Fibroblast of skin of left biceps (primary cell): ENCODE results near the gene ZNF609.
A peak's percentile ranks its signal among the peaks of the same experiment; 100 is the strongest.

ENCODE experiments used
- DNase-seq, 2 experiments: peaks; one replicate each; pipeline ENCODE4 v3.0.0-alpha.2; 2013; ENCODE audit warnings: low read depth in 2 of 2

The ZNF609 gene

GRCh38 chr15:64502151-64502550 is 41.8 kb downstream of the ZNF609 start:
- DNase-seq: no peak

- no peak for DNase-seq
Observed at GRCh38 chr15:64502551-64502950, 42.2 kb downstream of the ZNF609 start.

DNA sequence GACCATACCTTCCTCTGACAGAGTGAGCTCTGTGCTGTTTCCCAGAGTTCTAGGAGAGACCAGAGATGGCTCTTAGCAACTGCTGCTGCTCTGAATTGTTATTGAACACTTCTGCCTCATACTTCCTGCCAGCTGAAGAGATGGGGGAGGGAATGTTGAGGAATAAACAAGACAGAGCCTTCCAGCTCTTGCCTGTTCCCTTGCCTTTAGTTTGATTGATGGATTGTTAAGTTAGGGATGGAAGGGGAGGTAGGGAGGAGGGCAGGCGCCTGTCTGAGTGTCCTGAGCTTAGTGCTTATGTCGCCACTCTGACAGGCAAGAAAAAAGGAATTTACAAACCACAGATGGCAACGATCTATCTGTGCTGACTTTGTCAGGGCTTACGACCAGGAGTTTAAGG is 42.8 kb downstream of the ZNF609 start:
- DNase-seq: peak in 1 of 2 experiments; percentile 15

- DNase-seq: no peak
Observed at GRCh38 chr15:64503640-64504039, 43.3 kb downstream of the ZNF609 start.

DNA sequence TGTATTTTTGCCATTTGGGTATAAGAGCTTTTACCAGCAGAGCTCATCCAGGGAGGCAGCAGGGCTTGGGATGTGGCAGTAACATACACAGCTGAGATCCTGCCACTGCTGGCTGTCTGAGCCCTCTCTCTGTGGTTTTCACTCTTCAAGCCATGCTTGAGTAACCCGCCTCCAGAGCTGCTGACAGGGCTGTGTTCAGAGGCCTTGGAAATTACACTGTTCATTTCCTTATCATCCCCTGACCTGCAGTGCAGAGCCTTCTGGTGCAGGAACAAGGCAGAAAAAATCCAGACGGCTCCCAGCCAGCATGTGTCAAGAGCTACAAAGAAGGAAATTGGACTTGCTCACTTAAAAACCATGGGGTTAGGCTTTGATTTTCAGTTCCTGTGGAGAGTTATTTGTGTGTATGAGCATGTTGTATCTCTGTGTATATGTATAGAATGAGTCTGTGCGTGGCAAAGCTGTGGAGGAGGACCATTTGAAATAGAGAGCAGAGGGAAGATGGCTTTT is 47.0 kb downstream of the ZNF609 start:
- DNase-seq: peak in 1 of 2 experiments; percentile 33

DNA sequence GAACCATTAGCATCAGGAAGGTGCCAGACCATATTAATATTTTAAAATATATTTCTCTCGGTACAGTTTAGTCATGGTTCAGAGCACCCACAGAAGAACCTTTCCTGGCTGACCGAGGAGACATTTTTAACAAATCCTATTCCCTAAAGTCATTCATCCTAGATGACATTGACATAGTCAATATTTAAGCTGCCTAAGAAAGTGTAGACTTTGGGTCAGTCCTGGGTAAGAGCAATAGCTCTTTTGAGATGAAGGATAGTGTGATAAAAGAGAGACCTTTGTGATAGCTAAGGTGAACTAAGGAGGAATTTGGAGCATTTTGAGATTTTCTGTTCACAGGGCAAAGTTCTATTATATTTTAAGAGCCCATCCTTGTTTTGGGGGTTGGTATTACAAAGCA is 47.5 kb downstream of the ZNF609 start:
- DNase-seq: no peak

DNA sequence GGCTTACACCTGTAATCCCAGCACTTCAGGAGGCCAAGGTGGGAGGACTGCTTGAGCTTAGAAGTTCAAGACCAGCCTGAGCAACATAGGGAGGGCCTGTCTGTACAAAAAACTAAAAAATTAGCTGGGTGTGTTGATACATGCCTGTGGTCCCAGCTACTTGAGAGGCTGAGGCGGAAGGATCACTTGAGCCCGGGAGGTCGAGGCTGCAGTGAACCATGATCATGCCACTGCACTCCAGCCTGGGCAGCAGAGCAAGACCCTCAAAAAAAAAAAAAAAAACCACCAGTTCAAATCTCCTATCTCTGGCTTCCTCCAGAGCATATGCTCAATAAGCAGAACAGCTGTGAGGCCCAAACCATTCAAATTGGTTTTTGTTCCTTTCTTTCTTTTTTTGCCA is 53.4 kb downstream of the ZNF609 start:
- DNase-seq: no peak

- DNase-seq: no peak
Observed at GRCh38 chr15:64515196-64515595, 54.8 kb downstream of the ZNF609 start.

GRCh38 chr15:64515825-64516224 is 55.4 kb downstream of the ZNF609 start:
- no peak for DNase-seq

GRCh38 chr15:64519897-64520296 is 59.5 kb downstream of the ZNF609 start:
- no peak for DNase-seq

DNA sequence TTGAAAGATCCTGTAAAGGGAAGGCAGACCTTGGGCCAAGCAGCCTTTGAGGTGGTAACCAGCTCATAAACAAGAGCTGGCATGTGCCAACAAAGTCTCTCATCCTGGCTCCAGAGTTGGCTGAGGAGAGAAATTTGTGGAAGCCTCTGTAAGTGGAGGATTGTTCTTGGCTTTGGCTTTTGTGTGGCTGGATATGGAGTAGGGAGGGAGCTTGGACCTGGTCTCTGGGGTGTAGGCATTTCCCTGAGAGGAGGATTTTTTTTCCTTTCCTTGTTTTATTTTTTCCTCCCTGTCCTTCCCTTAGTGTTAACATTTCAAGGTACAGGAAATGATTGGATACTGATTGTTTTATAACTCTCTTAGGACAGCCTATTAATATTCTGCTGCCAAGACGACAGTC is 60.8 kb downstream of the ZNF609 start:
- DNase-seq: no peak

DNA sequence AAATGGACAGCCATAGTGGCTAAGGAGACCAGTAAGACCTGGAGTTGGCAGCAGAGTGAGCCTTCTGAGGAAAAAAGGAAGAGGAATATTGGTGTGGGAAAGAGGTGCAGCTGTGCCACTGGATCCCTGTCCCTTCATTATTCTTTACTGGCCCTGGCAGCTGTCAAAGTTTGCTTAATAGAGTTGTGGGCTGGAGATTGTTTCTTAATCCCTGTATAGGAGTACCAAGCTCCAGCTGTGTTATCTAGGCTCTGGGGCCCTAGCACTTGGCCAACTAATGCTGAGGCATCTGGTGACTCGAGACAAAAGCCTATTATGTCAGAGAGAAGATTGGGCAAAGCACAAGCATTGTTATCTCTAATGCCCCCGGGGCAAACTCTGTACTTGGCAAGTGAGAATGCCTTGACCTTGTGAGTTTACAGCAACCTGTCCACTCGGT is 61.4 kb downstream of the ZNF609 start:
- no peak for DNase-seq

DNA sequence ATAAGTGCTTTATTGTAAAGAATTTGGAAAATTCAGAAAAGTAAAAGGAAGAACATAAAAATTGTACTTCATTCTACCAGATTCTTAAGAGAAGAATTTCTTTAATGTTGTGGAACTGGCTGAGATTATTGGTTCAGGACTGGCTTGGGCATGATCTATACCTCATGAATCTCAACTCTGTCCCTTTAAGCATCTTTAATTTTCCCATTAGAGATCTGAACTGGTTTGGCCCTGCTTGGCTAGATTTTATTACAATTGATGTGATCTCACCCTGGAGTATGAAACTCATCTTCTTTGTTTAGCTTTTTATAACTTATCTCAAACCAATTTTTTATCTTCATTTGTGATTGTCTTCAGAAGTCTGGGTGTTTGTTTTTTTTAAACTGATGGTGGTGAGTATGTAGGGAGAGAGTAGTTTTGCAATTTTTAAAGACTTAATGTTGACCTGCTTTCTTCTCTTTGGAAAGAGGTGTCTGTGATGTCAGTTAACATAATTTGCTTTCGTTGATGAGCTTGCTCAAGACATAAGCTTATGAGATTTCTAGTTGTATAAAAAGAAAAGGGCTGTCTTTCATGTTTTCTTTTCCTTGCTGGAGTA is 61.9 kb downstream of the ZNF609 start:
- DNase-seq: no peak

DNA sequence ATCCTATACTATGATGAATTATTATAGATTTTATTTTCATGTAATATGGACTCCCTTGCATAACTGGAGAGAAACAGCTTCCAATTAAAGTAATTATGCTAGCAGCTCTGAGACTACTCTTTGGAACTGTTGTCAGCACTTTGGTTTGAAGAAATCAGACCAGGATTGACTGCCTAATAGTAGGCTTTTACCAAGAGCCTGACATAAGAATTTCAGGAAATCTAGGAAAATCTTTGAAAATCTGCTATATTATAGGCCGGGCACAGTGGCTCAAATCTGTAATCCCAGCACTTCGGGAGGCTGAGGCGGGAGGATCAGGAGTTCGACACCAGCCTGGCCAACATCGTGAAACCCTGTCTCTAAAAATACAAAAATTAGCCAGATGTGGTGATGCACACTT is 62.9 kb downstream of the ZNF609 start:
- no peak for DNase-seq

DNA sequence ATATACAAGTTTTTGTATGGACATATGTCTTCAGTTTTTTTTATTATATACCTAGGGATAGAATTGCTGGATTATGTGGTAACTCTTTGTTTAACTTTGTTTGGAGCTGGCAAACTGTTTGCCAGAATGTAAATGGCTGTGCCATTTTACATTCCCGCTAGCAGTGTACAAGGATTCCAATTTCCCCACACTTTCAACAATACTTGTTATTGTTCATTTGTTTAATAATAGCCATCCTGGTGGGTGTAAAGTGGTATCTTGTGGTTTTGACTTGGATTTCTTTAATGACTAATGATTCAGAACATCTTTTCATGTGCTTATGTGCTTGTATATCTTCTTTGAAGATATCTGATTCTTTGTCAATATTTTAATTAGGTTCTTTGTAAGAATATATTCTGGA is 64.4 kb downstream of the ZNF609 start:
- no peak for DNase-seq

- DNase-seq: no peak
Observed at GRCh38 chr15:64525828-64526530, 65.6 kb downstream of the ZNF609 start.

DNA sequence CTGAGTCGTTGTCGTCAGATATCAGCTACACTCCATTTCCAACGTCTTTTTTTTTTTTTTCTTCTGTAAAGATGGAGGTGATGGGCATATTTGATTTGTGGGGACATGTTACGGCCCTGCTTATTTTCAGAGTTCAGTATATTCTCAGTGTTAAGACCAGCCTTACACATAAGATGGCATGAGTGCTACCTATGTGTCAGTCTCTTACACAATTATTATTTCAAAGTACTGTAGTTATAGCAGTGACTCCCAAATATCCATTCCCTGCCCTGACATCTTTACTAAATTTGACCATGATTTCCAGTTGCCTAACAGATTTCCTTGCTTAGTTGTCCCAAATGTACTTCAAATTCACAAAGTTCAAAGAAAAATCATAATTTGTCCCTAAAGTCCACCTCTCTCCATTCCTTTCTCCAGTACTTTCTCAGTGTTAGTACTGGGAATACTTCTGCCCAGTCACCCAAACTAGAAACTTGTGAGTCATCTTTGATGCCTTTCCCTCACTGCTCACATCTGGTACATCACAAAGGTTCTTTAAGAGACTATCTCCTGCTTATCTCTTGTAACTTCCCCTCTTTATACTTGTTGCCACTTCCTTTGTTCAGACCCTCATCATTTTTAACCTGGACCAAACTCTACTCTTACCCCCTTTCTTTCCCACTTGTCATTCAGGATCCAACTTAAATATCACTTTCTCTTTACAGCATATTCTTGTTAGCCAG is 67.0 kb downstream of the ZNF609 start:
- DNase-seq: no peak

DNA sequence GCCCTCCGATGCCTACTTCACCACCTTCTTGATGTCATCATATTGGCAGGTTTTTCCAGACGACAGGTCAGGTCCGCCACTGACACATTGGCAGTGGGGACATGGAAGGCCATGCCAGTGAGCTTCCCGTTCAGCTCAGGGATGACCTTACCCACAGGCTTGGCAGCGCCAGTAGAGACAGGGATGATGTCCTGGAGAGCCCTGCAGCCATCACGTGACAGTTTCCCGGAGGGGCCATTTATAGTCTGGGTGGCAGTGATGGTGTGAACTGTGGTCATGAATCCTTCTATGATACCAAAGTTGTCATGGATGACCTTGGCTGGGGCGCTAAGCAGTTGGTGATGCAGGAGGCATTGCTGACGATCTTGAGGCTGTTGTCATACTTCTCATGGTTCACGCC is 68.5 kb downstream of the ZNF609 start:
- DNase-seq: no peak

DNA sequence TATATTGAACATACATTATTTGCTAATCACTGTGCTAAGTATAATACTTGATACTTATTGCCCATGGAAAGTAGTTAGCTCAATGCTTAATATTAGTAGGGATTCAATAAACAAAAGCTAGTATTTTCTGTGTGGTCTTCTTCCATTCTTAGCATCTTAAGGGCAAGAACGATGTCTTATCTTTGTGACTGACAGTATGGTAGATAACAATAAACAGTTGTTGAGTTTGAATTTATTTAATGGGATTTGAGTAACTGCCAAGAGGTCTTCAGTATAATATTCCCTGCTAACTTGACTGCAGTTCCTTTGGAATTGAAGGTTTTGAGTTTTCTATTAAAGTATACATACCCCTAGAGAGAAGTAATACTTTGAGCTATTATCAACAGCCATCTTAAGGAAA is 70.1 kb downstream of the ZNF609 start:
- no peak for DNase-seq

- no peak for DNase-seq
Observed at GRCh38 chr15:64530918-64531317, 70.5 kb downstream of the ZNF609 start.

DNA sequence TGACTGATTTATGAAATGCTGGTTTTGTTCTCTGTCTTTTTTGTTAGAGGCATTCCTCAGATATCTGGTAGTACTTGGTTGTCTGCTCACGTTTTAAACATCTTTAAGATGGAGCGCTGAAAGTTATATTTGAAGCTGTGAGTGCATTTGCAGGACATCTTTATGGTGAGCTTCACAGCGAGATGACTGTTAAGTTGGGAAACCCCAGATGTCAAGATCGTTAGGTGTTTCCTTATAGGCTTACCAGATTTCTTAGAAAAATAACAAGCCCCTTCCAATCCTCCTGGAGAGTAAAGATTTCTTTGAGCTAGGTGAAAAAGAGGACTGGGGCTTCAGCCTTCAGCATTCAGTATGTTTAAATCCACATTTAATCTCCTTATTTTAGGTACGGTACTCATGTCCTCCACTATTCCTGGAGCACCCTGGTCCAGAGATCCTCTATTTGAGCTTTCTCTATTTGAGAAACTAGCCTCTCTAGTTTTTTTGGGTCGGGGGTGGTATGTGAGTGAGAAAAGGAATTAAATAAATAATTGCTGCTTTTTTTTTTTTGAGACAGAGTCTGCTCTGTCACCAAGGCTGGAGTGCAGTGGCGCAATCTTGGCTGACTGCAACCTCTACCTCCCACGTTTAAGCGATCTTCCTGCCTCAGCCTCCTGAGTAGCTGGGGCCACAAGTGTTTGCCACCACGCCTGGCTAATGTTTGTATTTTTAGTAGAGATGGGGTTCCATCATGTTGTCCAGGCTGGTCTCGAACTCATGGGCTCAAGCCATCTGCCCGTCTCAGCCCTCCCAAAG is 72.3 kb downstream of the ZNF609 start:
- DNase-seq: no peak
